Measurements from ENCODE around the gene DEK.
"Not testable (repeated sequence)": the region's sequence is repeated elsewhere in the genome, so short reads cannot be mapped to it uniquely, and the experiment has no call there.

Gene DEK

DNA sequence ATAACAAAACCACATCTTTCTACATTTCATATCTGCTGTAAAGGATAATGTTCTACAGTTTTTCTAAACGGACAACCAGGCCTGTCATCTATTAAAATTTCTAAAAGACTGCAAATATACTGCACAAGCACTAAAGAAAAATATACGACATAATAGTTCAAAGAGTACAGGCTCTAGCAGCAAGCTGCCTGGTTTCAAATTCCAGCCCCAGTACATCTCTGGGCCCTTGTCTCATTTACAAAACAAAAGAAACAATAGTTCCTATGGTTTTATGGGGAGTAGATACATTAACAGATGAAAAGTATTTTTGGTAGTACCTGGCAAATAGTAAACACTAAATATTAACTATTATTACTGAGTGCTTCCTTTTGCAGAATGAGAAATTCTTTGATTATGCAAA, 24.1 kb downstream of the DEK start:
- DNase-seq (ENCODE audit: low read depth in 2 of 2), result no peak

DNA sequence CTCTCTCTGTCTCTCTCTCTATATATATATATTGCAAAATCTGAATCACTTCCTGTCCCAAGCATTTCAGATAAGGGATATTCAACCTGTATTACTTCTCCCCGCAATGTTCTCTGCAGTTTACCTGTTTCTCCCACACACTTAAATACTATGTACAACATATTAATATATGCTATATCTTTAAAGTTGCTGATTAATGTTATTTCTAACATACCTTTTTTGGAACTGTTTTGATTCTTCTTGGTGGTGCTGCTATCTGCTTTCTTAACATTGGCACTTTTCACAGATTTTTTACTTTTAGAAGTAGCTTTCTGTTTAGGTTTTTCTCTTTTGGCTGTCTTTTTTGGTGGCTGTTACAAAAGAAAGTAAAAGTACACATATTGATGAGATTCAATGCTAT, 27.2 kb downstream of the DEK start:
- no peak for DNase-seq (ENCODE audit: low read depth in 2 of 2)

DNA sequence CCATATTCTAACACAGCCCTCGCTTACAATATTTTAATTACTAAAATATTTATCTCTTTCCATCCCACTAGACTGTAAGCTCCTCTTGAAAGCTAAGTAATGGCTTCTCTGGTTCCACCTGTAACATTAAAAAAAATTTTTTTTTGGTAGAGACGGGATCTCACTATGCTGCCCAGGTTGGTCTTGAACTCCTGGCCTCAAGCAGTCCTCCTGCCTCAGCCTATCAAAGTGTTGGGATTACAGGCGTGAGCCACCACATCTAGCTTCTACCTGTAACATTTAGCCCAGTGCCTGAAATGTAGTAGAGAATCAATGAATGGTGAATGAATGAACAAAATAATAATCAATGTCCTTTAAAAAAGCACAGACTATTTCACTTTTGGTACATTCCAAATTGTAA, 28.8 kb downstream of the DEK start:
- DNase-seq (ENCODE audit: low read depth in 2 of 2), result no peak

DNA sequence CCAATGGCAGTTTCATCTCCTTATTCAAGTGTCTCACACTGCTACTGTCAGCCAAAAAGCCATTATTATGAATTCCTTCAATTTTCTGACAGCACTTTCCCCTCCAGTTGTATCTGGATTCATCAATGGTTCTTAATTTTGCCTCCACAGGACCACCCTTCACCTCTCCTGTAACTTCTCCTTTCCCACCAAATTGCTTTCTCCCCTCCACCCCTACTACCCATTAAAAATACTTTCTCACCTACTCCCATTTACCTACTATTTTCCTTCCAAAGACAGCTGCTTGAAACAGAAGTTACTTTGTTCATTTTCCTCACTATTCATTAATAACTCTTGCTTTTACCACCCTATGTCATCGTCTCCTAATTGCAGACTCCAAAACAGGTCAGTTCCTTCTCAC, 29.8 kb downstream of the DEK start:
- DNase-seq (ENCODE audit: low read depth in 2 of 2), result no peak

DNA sequence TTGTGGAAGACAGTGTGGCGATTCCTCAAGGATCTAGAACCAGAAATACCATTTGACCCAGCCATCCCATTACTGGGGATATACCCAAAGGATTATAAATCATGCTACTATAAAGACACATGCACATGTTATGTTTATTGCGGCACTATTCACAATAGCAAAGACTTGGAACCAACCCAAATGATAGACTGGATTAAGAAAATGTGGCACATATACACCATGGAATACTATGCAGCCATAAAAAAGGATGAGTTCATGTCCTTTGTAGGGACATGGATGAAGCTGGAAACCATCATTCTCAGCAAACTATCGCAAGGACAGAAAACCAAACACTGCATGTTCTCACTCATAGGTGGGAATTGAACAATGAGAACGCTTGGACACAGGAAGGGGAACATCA, 30.6 kb downstream of the DEK start:
- DNase-seq (ENCODE audit: low read depth in 2 of 2), result not testable (repeated sequence)

DNA sequence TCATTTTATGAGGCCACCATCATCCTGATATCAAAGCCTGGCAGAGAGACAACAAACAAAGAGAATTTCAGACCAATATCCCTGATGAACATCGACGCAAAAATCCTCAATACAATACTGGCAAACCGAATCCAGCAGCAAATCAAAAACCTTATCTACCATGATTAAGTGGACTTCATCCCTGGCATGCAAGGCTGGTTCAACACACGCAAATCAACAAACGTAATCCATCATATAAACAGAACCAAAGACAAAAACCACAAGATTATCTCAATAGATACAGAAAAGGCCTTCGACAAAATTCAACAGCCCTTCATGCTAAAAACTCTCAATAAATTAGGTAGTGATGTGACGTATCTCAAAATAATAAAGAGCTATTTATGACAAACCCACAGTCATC, 32.5 kb downstream of the DEK start:
- not testable (repeated sequence) for DNase-seq (ENCODE audit: low read depth in 2 of 2)

DNA sequence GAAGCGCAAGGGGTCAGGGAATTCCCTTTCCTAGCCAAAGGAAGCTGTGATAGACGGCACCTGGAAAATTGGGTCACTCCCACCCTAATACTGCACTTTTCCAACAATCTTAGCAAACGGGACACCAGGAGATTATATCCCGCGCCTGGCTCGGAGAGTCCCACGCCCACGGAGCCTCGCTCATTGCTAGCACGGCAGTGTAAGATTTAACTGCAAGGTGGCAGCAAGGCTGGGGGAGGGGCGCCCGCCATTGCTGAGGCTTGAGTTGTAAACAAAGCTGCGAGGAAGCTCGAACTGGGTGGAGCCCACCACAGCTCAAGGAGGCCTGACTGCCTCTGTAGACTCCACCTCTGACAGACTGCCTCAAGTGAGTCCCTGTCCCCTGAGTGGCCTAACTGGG, 35.7 kb downstream of the DEK start:
- not testable (repeated sequence) for DNase-seq (ENCODE audit: low read depth in 2 of 2)

DNA sequence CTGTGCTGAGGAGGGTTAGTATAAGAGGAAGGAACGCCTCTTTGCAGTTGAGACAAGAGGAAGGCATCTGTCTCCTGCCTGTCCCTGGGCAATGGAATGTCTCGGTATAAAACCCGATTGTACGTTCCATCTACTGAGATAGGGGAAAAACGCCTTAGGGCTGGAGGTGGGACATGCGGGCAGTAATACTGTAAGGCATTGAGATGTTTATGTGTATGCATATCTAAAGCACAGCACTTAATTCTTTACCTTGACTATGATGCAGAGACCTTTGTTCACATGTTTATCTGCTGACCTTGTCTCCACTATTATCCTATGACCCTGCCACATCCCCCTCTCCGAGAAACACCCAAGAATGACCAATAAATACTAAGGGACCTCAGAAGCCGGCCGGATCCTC, 37.2 kb downstream of the DEK start:
- not testable (repeated sequence) for DNase-seq (ENCODE audit: low read depth in 2 of 2)

DNA sequence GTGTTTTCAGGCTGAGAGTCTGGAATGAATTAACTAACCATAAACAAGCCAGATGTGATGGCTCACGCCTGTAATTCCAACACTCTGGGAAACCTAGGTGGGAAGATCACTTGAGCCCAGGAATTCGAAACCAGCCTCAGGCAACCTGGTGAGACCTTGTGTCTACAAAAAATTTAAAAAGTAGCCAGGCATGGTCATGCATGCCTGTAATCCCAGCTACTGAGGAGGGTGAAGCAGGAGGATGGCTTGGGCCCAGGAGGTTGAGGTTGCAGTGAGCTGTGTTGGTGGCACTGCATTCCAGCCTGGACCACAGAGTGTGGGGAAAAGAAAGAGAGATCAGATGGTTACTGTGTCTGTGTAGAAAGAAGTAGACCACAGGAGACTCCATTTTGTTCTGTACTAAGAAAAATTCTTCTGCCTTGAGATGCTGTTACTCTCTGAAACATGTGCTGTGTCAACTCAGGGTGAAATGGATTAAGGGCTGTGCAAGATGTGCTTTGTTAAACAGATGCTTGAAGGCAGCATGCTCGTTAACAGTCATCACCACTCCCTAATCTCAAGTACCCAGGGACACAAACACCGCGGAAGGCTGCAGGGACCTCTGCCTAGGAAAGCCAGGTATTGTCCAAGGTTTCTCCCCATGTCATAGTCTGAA, 37.8 kb downstream of the DEK start:
- not testable (repeated sequence) for DNase-seq (ENCODE audit: low read depth in 2 of 2)

DNA sequence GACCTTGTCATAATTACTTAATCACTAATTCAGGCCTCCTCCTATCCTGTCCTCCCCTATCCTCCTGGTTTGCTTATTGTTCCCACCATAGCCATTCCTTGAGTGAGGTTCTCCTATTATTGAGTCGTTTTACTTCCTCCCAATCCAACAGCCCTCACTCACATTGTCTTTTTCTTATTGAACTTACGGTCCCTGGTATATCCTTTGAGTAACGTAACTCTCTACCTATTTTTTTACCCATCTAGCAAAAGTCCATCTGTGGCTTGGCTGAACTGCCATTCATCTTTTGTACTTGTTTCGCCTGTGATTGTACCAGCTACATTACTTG, 43.1 kb downstream of the DEK start:
- DNase-seq (ENCODE audit: low read depth in 2 of 2), result no peak

DNA sequence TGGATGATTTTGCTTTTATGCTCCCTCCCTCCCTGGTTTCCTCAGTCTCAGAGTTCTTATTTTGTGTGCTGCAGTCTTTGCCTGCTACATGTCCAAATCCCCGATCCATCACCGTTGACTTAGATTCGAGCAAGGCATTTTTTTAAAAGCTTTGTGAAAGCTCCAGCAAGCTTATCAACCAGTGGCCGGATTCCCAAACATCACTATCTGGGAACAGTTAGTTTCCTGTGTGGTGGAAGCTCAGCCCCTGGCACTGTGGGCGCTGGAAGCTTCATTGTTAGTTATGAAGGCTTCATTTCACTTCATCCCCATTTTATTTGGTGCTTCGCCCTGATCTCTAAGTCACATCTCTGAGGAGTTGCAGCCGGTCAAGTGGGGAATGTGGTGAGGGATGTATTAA, 44.7 kb downstream of the DEK start:
- no peak for DNase-seq (ENCODE audit: low read depth in 2 of 2)

DNA sequence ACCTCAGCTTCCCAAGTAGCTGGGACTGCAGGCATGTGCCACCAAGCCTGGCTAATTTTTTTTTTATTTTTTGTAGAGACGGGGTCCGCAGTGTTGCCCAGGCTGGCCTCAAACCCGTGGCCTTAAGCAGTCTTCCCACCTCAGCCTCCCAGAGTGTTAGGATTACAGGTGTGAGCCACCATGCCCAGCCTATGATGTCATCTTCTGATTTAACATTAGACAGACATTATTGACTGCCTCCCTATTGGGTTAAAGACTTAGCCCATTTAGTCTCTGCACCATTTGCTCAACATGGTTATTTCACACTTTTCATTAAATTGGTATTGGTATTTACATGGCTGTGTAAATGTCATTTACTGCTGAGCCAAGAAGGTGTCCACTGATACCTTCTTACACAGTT, 46.1 kb downstream of the DEK start:
- no peak for DNase-seq (ENCODE audit: low read depth in 2 of 2)

DNA sequence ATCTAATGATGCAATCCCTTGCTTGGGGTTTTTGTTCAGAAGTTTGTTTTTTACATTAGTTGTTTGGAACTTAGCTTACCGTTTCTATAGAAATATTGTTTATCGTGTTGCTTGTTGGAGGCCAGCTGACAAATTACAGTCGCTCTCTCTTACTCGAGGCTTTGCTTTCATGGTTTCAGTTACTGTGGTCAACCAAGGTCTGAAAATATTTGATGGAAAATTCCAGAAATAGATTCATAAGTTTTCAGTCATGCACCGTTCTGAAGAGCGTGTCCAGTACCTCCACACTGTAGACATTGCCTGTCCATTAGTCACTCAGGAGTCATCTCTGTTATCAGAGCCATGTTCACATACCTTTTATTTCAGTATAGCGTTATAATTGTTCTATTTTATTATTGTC, 47.9 kb downstream of the DEK start:
- DNase-seq (ENCODE audit: low read depth in 2 of 2), result no peak

DNA sequence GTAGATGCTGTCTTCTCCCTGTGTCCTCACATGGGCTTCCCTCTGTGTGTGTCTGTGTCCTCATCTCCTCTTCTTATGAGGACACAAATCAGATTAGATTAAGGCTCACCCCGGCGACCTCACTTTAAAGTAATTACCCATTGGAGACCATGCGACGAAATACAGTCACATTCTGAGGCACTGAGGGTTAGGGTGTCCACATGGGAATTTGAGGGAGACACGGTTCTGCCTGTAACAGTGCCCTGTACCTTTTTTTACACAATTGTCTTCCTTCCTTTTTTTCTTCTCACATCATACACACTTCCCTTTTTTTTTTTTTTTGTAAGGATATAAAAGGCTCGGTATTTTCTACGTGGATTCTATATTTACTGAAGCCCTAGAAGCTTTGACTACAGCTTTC, 48.9 kb downstream of the DEK start:
- DNase-seq (ENCODE audit: low read depth in 2 of 2), result no peak

DNA sequence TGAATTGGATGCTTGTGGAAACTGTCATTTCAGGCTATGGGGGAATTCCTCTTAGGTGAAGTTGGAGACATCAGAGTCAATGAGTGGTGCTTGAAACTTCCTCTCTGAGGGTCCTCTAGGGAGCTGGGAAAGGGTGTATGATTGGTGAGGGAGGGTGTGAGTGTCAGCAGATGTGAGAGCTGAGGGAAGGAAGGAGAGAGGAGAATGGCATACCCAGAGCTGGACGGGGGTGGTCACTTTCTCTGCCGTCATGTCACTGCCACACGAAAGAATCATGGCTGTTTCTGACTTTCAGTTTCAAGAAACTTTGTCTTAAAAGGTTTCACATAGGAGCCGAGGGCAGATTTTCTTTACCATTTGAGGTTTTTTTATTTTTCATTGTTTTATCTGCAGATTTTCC, 50.3 kb downstream of the DEK start:
- no peak for DNase-seq (ENCODE audit: low read depth in 2 of 2)

DNA sequence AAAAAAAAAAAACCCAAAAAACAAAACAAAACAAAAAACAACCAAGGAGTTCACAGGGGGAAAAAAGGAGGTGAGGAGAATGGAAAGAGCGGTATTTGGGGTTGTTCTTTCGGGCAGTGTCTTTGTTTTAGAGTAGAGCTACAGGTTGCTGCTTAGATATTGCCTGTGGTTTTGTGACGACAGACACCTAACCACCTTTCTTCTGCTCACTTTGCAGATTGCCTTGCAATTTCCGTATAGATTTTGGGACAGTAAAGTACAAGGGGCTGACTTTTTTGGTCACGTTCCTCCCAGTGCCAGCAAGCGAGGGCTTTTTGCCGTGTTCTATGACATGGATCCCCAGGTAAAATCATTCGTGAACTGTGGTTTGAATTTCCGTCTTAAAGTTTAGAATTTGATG, 50.9 kb downstream of the DEK start:
- DNase-seq (ENCODE audit: low read depth in 2 of 2), result no peak

DNA sequence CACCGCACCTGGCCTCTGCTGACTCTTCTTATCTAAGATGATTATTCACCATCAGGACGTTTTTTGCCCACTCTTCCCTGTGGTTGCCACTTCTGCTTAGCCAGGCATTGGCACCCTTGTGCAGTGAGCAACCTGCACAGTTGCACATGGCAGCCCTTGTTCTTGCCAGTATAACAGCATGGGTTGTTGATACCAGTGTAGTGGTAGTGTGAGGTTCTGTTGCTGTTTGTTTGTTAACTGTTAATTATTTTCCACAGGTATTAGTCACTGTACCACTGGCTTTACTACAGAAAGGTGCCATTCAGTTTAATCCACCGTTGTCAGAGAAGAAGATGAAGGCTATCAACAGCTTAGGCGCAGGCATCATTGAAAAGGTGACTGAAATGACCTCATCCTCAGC, 52.1 kb downstream of the DEK start:
- DNase-seq (ENCODE audit: low read depth in 2 of 2), result no peak

DNA sequence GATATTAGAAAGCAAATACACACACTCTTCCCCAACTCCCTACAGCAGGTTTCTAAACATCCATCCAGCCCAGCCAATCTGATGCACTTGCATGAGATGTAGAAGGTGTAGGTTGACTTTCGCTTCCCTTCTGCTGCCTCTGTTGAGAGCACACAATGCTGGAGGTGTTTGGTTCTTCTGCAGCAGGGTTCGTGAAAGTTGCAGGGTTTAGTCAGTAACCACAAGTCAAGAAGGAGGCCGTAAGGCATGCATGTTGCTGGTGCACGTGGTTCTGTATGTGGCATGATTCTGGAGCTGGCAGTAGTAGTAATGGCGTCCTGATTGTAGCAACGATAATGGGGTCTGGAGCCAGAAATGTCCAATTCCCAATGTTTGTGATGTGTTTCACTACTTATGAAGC, 53.0 kb downstream of the DEK start:
- peak in 1 of 2 donors; percentile 7 for DNase-seq (ENCODE audit: low read depth in 2 of 2)

DNA sequence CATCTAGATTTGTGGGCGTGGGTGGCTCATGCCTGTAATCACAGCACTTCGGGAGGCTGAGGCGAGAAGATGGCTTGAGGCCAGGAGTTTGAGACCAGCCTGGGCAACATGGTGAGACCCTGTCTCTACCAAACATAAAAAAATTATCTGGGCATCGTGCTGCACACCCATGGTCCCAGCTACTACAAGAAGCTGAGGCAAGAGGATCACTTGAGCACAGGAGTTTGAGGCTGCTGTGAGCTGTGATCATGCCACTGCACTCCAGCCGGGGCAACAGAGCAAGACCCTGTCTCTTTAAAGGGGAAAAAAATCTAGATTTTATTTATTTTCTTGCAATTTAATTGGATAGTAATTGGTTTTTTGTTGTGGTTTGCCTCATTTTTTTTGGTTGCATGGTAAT, 53.6 kb downstream of the DEK start:
- no peak for DNase-seq (ENCODE audit: low read depth in 2 of 2)

DNA sequence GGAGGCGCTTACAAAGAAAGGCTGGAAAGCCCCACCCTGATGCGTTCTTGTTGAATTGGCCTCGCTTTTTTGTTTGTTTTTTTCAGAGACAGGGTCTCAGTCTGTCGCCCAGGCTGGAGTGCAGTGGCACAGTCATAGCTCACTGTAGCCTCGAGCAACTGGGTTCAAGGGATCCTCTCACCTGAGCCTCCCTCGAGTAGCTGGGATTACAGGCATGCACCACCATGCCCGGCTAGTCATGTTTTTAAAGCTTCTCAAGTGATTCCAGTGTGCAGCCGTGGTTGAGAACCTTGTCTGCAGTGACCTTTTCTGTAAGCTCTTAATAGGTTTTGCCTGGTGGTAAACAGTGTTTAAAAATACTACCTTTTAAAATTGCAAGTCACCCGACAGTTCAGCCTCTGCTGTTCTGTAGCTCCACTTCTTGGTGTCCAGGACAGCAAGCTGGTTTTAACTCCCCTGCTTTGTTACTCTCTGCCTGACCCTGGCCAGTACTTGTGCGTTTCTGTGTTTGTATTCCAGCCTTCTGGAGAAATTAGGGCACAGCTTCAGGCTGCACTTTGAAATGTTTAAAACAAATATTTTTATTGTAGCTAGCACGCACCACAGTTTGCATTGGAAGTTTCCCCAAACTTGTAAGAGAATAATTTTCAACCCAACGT, 54.7 kb downstream of the DEK start:
- no peak for DNase-seq (ENCODE audit: low read depth in 2 of 2)

DNA sequence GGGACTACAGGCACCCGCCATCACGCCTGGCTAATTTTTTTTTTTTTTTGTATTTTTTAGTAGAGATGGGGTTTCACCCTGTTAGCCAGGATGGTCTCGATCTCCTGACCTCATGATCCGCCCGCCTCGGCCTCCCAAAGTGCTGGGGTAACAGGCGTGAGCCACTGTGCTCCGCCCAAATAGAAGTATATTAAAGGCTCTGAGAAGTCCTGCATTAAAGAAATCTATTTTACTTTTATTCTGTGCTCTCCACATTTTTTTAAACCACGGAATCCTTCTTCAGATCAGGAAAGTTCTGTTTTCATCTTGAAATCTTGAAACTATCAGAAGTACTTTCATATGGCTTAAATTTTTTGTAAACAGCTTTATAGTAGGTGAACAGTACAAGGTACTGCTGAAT, 55.6 kb downstream of the DEK start:
- DNase-seq (ENCODE audit: low read depth in 2 of 2), result not testable (repeated sequence)

DNA sequence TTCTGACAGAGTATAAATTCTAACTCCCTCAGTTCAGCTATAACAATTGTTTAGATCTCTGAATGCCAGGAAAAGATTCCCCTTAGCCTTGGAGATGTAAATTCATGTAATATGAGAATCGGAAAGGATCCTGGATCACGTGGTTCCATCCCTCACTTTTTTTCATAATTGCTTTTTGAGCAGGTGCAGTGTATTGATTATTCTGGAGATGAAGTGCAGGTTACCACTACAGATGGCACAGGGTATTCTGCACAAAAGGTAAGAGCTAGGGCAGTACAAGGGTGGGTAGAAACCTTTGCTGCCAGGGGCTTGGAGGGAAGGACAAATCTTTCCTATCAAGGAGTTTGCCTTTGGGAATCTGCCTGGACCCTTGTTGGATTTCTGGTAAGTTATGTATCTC, 56.4 kb downstream of the DEK start:
- no peak for DNase-seq (ENCODE audit: low read depth in 2 of 2)

DNA sequence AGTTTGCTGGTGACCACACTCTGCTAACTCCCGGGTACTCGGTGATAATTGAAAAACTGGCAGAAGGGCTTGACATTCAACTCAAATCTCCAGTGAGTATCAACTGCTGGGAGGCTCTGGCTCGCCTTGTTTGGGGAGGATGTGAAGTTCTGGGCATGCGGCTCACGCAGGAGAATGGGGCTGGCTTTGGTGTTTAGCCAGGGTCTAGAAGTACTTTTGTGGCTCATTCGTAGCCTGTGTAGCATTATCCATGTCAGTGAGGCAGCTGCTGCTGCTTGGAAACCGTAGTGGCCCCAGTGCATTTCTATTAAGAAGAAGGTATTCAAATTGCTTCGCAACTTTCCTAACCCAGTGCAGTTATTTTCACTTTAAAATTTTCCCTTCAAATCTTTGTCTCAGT, 56.9 kb downstream of the DEK start:
- no peak for DNase-seq (ENCODE audit: low read depth in 2 of 2)

DNA sequence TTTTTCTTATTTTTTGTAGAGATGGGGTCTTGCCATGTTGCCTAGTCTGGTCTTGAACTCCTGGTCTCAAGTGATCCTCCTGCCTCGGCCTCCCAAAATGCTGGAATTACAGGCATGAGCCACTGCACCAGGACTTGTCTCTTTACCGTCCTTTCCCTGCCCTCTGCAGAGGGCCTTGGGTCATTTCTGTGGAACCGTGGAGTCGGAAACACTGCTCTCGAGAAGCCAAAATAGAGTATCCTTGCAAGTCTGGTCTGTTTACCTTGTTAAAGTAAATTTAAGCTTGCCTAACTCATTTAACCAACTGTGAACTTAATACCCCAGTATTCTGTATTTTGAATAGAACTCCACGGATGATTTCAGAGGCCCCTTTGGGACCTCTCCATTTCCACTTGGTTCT, 57.7 kb downstream of the DEK start:
- DNase-seq (ENCODE audit: low read depth in 2 of 2), result no peak

All from stimulated activated CD8-positive, alpha-beta memory T cell treated with anti-CD3 and anti-CD28 coated beads, Interleukin-2, amount 100 ng/mL, for 48 hours (primary cell).